ENCODE data around the gene HS6ST2. TPM values are rescaled to one million over a fixed set of nuclear protein-coding genes. Genes with fewer than 3 reads are reported as not detected.

Gene HS6ST2
- total RNA-seq, 1 experiment from 2014 or later, result 0.26 TPM

GRCh38 chrX:132763528-132763927 is 194.9 kb downstream of the HS6ST2 start:
- ATAC-seq, result no peak
- no peak for DNase-seq (ENCODE audit: low read depth, low spot score)
- no peaks in the 10 kb centered on the region for H3K4me1 ChIP-seq (ENCODE audit: control insufficient read depth, insufficient read depth, low read length)
- ChIA-PET CTCF (no interaction called here), POLR2A (no interaction called here)
- H3K36me3 ChIP-seq (ENCODE audit: control insufficient read depth, insufficient read depth, low read length), result no peaks in the 10 kb centered on the region
- BruUV-seq (replicated peaks), result no TSS peak
- no peak overlapping the region for H3K27ac ChIP-seq (ENCODE audit: low read length)
- intact Hi-C loops (cut with micrococcal nuclease; ENCODE audit: unreplicated experiment), result no loop called here
- H3K9me3 ChIP-seq (ENCODE audit: control insufficient read depth, insufficient read depth, low read depth, low read length), result no peaks in the 10 kb centered on the region
- no peak overlapping the region for H3K4me3 ChIP-seq (ENCODE audit: low read depth in 2 of 2, low read length in 2 of 2)
- in situ Hi-C loops (cut with HindIII; ENCODE audit: low pct_unique_long_range_greater_than_20kb, low sequenced_read_pairs), result no loop called here
- H3K27me3 ChIP-seq (ENCODE audit: control insufficient read depth, insufficient read depth, low read length), result no peaks in the 10 kb centered on the region
- TF ChIP-seq, protein P1, sequence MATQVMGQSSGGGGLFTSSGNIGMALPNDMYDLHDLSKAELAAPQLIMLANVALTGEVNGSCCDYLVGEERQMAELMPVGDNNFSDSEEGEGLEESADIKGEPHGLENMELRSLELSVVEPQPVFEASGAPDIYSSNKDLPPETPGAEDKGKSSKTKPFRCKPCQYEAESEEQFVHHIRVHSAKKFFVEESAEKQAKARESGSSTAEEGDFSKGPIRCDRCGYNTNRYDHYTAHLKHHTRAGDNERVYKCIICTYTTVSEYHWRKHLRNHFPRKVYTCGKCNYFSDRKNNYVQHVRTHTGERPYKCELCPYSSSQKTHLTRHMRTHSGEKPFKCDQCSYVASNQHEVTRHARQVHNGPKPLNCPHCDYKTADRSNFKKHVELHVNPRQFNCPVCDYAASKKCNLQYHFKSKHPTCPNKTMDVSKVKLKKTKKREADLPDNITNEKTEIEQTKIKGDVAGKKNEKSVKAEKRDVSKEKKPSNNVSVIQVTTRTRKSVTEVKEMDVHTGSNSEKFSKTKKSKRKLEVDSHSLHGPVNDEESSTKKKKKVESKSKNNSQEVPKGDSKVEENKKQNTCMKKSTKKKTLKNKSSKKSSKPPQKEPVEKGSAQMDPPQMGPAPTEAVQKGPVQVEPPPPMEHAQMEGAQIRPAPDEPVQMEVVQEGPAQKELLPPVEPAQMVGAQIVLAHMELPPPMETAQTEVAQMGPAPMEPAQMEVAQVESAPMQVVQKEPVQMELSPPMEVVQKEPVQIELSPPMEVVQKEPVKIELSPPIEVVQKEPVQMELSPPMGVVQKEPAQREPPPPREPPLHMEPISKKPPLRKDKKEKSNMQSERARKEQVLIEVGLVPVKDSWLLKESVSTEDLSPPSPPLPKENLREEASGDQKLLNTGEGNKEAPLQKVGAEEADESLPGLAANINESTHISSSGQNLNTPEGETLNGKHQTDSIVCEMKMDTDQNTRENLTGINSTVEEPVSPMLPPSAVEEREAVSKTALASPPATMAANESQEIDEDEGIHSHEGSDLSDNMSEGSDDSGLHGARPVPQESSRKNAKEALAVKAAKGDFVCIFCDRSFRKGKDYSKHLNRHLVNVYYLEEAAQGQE (IDR thresholded peaks at IDR 0.05; ENCODE audit: insufficient read depth in 1 of 2, low read depth in 2 of 2, low read length in 1 of 2), result no peak
- TF ChIP-seq, protein P2, sequence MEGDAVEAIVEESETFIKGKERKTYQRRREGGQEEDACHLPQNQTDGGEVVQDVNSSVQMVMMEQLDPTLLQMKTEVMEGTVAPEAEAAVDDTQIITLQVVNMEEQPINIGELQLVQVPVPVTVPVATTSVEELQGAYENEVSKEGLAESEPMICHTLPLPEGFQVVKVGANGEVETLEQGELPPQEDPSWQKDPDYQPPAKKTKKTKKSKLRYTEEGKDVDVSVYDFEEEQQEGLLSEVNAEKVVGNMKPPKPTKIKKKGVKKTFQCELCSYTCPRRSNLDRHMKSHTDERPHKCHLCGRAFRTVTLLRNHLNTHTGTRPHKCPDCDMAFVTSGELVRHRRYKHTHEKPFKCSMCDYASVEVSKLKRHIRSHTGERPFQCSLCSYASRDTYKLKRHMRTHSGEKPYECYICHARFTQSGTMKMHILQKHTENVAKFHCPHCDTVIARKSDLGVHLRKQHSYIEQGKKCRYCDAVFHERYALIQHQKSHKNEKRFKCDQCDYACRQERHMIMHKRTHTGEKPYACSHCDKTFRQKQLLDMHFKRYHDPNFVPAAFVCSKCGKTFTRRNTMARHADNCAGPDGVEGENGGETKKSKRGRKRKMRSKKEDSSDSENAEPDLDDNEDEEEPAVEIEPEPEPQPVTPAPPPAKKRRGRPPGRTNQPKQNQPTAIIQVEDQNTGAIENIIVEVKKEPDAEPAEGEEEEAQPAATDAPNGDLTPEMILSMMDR (IDR thresholded peaks at IDR 0.05), result no peak
- TF ChIP-seq POLR2AphosphoS5 (IDR thresholded peaks at IDR 0.05; ENCODE audit: low read depth, low read length), result no peak
- no peak for TF ChIP-seq TCF7L2 (IDR thresholded peaks at IDR 0.05; ENCODE audit: low read depth, low read length)
- no peak for TF ChIP-seq SIN3A (IDR thresholded peaks at IDR 0.05; ENCODE audit: borderline replicate concordance, insufficient read depth, low read depth, low read length)

DNA sequence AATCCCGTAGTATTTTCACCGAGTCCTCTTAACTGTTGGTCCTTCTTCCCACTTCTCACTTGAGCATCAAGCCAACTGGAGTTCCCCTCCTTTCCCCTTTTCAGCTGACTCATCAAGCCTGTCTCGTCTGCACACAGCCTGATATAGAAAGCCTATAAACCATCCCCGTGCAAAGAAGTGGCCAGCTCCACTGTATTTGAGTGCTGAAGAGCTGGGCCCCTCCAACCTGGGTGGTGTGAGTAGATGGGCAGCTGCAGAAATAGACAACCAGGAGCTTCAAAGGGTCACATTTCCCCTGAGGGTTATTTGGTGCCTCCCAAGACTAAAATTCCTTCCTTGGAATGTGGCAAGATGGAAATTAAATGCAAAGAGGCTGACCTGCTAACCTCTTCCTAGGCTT is 199.7 kb downstream of the HS6ST2 start:
- in situ Hi-C loops (cut with HindIII; ENCODE audit: low pct_unique_long_range_greater_than_20kb, low sequenced_read_pairs), result no loop called here
- ATAC-seq (no peak), DNase-seq (ENCODE audit: low read depth, low spot score) (no peak)
- Histone ChIP-seq H3K27ac (ENCODE audit: low read length) (no peak overlapping the region), H3K27me3 (ENCODE audit: control insufficient read depth, insufficient read depth, low read length) (no peaks in the 10 kb centered on the region), H3K4me3 (ENCODE audit: low read depth in 2 of 2, low read length in 2 of 2) (no peak overlapping the region), H3K4me1 (ENCODE audit: control insufficient read depth, insufficient read depth, low read length) (no peaks in the 10 kb centered on the region), H3K9me3 (ENCODE audit: control insufficient read depth, insufficient read depth, low read depth, low read length) (no peaks in the 10 kb centered on the region), H3K36me3 (ENCODE audit: control insufficient read depth, insufficient read depth, low read length) (no peaks in the 10 kb centered on the region)
- CTCF ChIA-PET, result no interaction called here
- POLR2A ChIA-PET, result no interaction called here
- no peak for TF ChIP-seq POLR2AphosphoS5 (IDR thresholded peaks at IDR 0.05; ENCODE audit: low read depth, low read length)
- TF ChIP-seq, protein P2 (IDR thresholded peaks at IDR 0.05), result no peak
- TF ChIP-seq, protein P1 (IDR thresholded peaks at IDR 0.05; ENCODE audit: insufficient read depth in 1 of 2, low read depth in 2 of 2, low read length in 1 of 2), result no peak
- no peak for TF ChIP-seq TCF7L2 (IDR thresholded peaks at IDR 0.05; ENCODE audit: low read depth, low read length)
- no peak for TF ChIP-seq SIN3A (IDR thresholded peaks at IDR 0.05; ENCODE audit: borderline replicate concordance, insufficient read depth, low read depth, low read length)
- intact Hi-C loops (cut with micrococcal nuclease; ENCODE audit: unreplicated experiment), result no loop called here
- no TSS peak for BruUV-seq (replicated peaks)
